NOMO-1 treated with dmso at 0.1 percent for 144 hours (cell line): ENCODE measurements around the gene ARHGEF1.
A peak's percentile ranks its signal among the peaks of the same experiment; 100 is the strongest.
"Not testable (repeated sequence)": the region's sequence is repeated elsewhere in the genome, so short reads cannot be mapped to it uniquely, and the experiment has no call there.

Experiments used
- DNase-seq: peaks from one replicate; lab custom pipeline; 2025; ENCODE audit not compliant: unreplicated experiment; lab: John Stamatoyannopoulos, UW

ARHGEF1 gene

GRCh38 chr19:41862445-41862986 is 20.5 kb upstream of the ARHGEF1 start:
- DNase-seq: no peak

GRCh38 chr19:41863209-41863931 is 19.6 kb upstream of the ARHGEF1 start:
- DNase-seq: no peak

- no peak for DNase-seq
These were observed 18.6 kb upstream of the ARHGEF1 start for GRCh38 chr19:41864374-41864773.

- no peak for DNase-seq
These were observed 16.7 kb upstream of the ARHGEF1 start for GRCh38 chr19:41866284-41866683.

- no peak for DNase-seq
These were observed 14.6 kb upstream of the ARHGEF1 start for GRCh38 chr19:41868120-41868988.

GRCh38 chr19:41868989-41869300 is 14.0 kb upstream of the ARHGEF1 start:
- DNase-seq: no peak

- DNase-seq: no peak
These were observed 13.5 kb upstream of the ARHGEF1 start for GRCh38 chr19:41869374-41869955.

- no peak for DNase-seq
These were observed 12.5 kb upstream of the ARHGEF1 start for GRCh38 chr19:41870401-41870873.

GRCh38 chr19:41871573-41872383 is 11.2 kb upstream of the ARHGEF1 start:
- peak; percentile 43 for DNase-seq

GRCh38 chr19:41872384-41872774 is 10.6 kb upstream of the ARHGEF1 start:
- no peak for DNase-seq

- peak; percentile 62 for DNase-seq
These were observed 10.0 kb upstream of the ARHGEF1 start for GRCh38 chr19:41872775-41873647.

GRCh38 chr19:41875973-41876372 is 7.0 kb upstream of the ARHGEF1 start:
- DNase-seq: not testable (repeated sequence)

GRCh38 chr19:41876847-41877832 is 5.8 kb upstream of the ARHGEF1 start, which contains the start of gene CD79A:
CD79A (plus strand) TSS chr19:41877279; CDS start chr19:41877305, 26 bp downstream.
- DNase-seq: peak; percentile 91

GRCh38 chr19:41877916-41878905 is 4.8 kb upstream of the ARHGEF1 start:
- no peak for DNase-seq

- no peak for DNase-seq
These were observed 3.9 kb upstream of the ARHGEF1 start for GRCh38 chr19:41879080-41879479.

- no peak for DNase-seq
These were observed 3.2 kb upstream of the ARHGEF1 start for GRCh38 chr19:41879670-41880328.

GRCh38 chr19:41880329-41880708 is 2.7 kb upstream of the ARHGEF1 start:
- DNase-seq: no peak
